Stimulated activated CD8-positive, alpha-beta memory T cell treated with anti-CD3 and anti-CD28 coated beads, Interleukin-15, amount 100 ng/mL, for 24 hours (primary cell): ENCODE measurements around the gene RNASE13.
"Not testable (repeated sequence)": the region's sequence is repeated elsewhere in the genome, so short reads cannot be mapped to it uniquely, and the experiment has no call there.

Experiments
- DNase-seq: peaks from one replicate; pipeline ENCODE4 v3.0.0-alpha.2; 2020; ENCODE audit warnings: low read depth

The RNASE13 gene

DNA sequence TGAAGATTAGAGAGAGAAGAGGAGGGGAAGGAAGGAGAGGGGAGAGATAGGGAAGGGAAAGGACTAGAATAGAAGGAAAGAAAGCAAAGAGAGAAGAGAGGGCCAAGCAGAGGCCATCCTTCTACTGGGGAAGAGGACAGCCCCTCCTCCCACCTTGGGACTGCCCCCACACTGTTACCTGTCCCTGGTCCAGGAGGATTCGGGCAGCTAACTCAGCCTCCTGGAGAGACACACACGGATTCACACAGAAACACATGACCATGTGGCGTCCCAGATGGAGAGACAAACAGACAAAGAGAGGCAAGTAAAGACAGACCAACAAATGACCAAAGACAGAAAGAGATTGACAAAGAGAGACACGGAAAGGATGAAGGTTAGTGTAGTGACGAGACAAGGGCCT lies 11.9 kb downstream of the RNASE13 start:
- DNase-seq = no peak

GRCh38 chr14:21020977-21021545 lies 13.5 kb downstream of the RNASE13 start:
- DNase-seq = no peak

DNA sequence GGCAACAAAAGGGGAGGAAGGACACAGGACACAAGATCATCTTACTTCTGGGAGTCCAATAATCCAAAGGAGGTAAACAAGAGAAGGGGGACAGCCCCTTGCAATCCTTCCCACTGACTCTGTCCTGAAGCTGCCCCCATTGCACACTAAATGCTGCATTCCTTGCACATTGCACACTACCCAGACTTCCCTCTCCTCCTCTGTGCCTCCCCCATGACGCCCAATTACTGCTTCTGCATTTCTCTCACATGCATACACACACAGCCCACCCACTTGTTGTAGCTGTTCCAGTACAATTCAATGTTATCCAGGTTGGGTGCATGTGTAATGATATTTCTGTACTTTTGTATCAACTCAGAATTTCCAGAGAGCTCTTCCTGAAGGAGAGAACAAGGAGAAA lies 15.2 kb downstream of the RNASE13 start:
- no peak for DNase-seq

DNA sequence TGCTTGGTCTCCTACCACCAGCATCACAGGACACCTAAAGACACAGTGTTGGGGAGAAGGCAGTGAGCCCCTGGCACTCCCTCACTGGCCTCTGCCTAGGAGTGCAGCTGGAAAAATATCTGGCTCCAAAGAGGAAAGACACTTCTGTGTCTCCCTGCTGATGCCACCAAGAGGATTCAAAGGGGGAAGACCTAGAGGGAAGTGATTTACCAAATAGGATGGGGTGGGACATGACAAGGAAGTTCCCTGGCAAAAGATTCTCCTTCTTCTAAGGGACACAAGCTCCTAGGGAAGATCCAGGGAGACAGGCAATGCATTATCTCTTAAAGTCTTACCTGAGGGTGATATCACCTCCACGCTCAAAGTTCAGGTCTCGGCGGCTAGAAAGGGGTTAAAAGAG lies 15.8 kb downstream of the RNASE13 start:
- no peak for DNase-seq

DNA sequence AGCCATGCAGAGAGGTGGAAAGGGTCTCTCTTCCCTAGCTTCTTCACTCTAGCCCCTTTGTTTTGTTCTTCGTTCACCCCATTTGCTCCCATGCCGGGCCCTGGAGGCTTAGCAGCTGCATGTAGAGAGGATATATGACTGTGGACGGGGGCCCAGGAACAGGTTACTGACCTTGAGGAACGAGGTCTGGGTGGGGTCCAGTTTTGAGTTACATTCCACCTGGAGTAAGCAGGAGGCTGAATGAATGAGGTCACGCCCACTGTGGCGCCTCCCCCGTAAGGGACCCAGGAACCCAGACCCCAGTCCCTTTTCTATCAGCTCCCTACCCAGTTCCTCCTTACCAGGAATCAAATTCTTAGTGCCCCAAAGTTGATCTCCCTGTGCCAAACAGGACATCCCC lies 16.3 kb downstream of the RNASE13 start:
- no peak for DNase-seq

DNA sequence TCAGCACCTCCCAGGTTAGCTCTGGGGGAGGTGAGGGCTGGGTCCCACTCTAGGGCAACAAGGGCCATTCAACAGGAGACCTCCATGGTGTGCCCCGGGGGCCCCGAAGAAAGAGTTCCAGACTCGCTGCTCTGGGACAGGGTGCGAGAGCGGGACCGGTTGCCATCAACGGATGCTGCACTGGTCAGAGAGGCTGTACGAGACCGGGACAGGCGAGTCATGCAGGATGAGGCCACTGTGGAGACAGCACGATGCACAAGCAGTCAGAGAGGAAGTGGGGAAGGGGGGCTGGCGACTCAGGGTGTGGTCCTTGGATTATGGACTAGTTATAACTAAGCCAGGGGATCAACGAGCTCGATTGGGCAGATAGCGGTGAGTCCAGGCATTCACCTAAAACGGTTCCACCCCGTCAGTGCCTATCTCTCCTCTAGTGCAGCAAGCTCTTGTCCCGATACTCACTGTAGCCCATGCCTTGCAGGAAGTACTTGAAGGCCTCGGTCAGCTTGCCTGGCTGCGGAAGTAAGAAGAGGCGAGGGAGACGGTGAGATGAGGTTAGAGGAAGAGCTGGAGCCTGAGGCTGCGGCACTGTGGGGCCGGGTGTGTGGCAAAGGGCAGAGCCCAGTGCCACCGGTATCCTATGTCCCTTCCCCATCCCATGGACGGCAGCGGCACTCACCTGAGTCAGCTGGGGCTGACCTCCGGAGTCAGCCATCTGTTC lies 16.9 kb downstream of the RNASE13 start:
- DNase-seq = no peak

DNA sequence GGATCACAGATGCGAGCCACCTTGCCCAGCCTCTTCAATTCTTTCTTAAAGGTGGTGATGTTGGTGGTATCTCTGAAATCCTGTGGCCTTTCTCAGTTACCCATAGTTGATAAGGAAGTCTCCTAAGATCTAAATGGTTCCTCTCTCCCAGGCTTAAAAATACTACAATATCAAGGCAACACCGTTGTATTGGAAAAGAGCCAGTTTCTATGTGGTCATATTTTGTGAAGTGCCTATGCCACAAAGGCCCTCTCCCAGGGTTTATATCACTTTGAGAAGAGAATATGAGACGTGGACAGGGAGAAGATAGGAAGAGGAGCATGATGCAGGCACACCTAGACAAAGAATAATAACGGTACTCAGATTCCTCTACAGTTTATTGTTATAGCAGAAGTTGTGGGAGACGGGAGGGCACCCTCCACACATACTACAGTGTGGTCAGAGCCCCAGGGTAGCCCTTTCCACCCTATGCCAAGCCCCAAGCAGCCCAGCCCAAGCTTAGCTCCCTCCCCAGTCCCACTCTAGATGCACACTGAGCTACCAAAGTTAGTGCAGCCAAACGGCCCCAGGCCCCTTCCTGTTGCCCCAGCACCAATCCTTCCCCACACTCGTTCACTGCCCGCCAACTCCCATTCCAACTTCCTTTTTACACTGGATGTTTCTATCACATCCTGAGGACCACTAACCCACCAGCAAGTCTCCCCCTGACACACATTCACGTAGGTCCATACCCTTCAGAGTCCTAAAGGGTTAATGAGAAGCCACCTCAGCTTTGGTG lies 18.0 kb downstream of the RNASE13 start:
- DNase-seq = no peak

DNA sequence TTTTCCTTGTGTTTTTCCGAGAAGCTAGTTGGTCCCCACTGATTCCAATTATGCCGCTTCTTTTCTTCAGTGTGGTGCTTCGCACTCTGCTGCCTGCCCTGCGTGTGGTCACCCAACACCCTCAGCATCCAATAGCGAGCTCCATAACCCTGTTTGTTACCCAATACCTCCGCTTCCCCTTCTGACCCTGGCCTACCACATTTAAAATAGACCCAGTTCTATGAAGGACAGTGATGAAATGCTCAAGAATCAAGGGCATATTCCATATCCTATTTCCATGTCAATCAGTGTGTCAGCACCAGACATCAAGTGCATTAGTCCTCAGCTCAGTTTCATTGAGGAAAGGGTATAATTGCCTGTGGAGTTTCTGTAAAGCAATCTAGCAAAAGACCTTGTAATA lies 19.3 kb downstream of the RNASE13 start:
- DNase-seq = no peak

GRCh38 chr14:21014761-21015190 lies 19.8 kb downstream of the RNASE13 start:
- peak; percentile 65 for DNase-seq

DNA sequence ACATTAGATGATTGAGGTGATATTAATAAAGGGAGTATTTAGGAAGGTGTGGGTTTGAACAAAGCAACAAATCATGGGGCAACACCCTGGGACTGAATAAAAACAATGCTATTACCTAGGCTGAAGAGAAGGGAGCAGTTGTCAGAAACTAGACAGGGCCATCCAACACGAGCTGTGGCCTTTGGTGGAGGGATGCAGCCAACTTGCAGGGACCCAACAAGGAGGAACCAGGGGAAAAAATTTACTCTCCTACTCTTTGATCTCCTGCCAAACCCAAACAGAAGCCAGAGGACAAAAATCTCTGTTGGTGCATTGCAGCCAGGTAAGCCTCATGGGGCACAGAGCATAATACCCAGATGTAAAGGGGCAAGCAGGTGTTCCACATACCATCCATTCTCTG lies 23.5 kb downstream of the RNASE13 start:
- DNase-seq = no peak

DNA sequence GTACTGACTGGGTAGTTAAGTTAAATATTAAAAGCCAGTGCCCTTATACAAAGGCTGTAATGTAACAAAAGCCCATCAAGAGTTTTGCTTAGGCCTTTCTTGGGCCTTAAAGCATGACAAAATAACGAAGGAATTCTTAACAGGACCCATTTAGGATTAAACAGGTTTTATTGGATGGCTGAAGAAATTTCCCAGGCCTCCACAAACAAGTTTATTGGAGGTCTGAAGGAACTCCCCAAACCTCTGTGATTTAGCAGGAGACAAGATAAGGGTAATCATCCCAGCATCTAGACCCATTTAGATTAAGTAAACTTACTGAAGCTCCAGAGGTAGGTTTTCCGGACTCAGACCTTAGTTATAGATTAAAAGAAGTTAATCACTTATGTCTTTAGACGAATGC lies 24.9 kb downstream of the RNASE13 start:
- DNase-seq = not testable (repeated sequence)

GRCh38 chr14:21003788-21004346 lies 30.7 kb downstream of the RNASE13 start:
- no peak for DNase-seq

- DNase-seq = no peak
These were observed 33.4 kb downstream of the RNASE13 start for GRCh38 chr14:21001218-21001617.

GRCh38 chr14:20999591-20999990 lies 35.0 kb downstream of the RNASE13 start:
- no peak for DNase-seq

DNA sequence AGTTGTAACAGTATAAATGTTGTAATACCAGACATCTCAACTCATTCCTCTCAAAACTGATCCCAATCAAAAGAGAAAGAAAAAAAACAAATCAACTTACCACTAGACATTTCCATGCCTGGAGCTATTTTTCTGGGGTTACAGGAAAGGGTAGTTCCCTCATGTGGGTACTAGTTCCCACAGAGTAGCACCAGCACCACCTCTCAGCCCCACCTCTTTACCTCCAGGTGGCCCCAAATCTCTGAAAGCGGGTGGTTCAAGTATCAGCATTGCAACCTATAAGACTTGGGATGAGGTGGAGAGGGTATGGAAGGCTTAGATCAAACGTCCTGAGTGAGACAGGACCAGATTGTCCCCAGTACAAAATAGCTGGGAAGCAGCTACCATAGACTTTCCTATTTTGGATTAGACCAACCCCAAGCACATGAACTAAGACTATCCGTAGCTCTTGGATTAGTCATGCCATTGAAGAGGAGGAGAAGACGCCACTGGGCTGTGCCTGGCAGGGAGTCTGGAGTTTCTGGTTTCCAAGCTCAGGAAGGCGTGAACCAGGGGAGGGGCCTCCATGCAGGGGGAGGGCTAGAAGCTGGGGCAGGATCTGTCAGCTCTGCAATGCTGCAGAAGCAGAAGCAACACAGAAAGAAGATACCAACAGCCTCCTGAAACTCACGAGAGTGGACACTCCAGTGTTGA lies 35.8 kb downstream of the RNASE13 start, which contains the start of gene SLC39A2:
Gene SLC39A2 (plus strand): TSS at position 620 of the 693 bp plus-strand sequence. CDS start 154 bp downstream, outside the sequence.
- DNase-seq = no peak

DNA sequence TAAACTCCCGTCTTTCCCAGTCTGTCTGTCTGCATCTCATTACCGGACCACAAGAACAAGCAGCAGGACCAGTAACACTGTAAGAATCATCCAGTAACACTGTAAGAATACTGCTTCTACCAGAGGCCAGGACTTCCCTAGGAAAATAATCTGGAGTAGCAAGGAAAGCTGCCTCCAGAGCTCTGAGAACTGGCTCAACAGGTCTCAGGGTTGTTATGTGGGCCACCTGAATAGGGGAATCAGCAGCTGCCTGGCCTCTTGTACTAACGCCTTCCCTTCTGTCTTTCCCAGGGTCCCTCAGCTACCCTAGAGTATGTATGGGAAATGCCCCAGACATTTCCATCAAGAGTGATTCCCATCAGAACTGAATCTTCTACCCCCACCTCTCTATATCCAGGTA lies 36.5 kb downstream of the RNASE13 start:
- DNase-seq = no peak

DNA sequence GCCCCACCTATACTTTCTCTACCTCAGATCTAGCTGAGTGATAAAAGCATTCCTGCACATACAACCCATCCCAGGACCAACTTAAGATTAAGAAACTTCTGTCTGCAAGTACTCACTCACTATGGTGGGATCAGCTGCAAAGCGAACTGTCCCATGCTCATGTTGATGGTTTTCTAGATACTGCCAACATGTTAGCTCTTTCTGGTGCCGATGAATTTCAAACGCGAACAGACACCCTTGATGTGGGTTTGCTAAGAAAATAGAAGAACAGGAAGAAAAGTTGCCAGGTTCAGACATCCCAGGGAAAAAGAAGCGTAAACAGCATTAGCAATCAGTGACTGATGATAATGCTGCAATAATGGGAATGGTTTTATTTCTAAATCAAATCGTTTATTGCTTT lies 37.0 kb downstream of the RNASE13 start:
- DNase-seq = no peak

GRCh38 chr14:20997115-20997514 lies 37.5 kb downstream of the RNASE13 start:
- DNase-seq = no peak

DNA sequence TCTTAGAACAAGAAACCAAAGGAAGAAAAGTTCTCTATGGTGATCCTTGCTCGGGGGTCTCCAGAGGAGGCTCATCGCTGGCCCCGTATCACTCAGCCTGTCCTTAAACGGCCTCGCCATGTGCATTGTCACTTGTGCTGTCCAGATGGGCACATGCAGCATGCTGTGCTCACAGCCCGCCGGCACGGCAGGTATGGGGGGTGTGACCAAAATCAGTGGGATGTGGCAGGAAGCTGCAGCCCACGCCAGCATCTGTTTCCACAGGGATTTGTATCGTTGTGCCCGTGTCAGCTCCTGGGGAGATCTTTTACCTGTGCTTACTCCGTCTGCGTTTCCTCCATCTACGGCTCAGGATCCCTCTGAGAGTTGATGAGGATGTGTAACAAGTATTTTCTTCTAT lies 38.1 kb downstream of the RNASE13 start:
- no peak for DNase-seq

GRCh38 chr14:20989787-20990600 lies 44.6 kb downstream of the RNASE13 start, which contains the start of gene METTL17:
Gene METTL17 (plus strand): TSS chr14:20989980. CDS start chr14:20990003, 23 bp downstream.
- DNase-seq = peak; percentile 59

- DNase-seq = no peak
These were observed 45.2 kb downstream of the RNASE13 start for GRCh38 chr14:20989471-20989786.
